HG03439 (cell line): ENCODE data around the gene DDX3Y.

Experiments
- ATAC-seq: cut with Tn5 transposase; IDR thresholded peaks from one replicate; pipeline ENCODE4 v1.9.1; 2021; ENCODE audit warnings: mild to moderate bottlenecking, moderate library complexity; ENCODE audit not compliant: unreplicated experiment

DDX3Y gene

GRCh38 chrY:12904618-12905516, at the start of gene DDX3Y:
Gene DDX3Y, plus strand, starts transcription at chrY:12904868. Its CDS starts 69 bp downstream, at chrY:12904937.
- peak; percentile 96 for ATAC-seq

GRCh38 chrY:12855791-12856275, 48.8 kb upstream of the DDX3Y start:
- no peak for ATAC-seq

DNA sequence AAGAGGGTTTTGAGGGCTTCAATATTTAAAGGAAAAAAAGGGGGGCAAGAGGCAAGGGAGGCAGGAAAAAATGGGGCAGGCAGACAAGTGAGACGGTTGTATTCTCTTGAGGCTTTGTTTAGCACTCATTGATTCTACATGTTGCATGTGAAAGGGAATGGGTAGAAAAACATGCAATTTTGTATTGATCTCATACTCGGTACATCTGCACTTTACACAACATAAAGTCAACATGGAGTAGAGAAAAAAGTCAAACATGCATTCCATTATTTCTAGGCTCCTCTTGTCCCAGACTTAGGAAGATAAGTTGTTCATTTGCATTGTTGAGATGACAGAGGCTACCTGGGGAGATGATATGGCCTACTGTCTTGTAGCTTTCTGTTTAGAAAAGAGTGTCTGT, 36.7 kb upstream of the DDX3Y start:
- no peak for ATAC-seq

- ATAC-seq = no peak
These were observed 7.7 kb upstream of the DDX3Y start for GRCh38 chrY:12896973-12897372.

GRCh38 chrY:12898604-12899003, 6.1 kb upstream of the DDX3Y start:
- ATAC-seq = no peak

DNA sequence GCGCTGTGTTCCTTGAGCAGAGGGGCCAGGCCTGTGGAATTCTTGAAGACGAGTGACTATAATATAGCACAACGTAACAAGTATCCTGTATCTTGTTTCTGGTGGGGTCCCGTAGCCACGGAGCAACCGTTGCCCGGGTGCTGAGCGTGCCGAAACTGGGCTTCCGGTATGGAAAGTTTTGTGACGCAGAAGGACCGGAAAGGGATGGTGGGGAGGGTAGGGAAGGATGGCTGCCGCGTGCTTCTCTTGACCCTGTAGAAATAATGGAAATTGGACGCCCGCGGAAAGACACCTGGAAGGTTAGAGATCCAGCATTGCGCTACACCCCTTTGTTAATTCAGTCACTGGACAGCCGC, 827 bp downstream of the DDX3Y start:
- ATAC-seq = peak; percentile 43

- ATAC-seq = no peak
These were observed 1.2 kb downstream of the DDX3Y start for GRCh38 chrY:12905895-12906294.

- no peak for ATAC-seq
These were observed 8.9 kb downstream of the DDX3Y start for GRCh38 chrY:12913541-12913940.

DNA sequence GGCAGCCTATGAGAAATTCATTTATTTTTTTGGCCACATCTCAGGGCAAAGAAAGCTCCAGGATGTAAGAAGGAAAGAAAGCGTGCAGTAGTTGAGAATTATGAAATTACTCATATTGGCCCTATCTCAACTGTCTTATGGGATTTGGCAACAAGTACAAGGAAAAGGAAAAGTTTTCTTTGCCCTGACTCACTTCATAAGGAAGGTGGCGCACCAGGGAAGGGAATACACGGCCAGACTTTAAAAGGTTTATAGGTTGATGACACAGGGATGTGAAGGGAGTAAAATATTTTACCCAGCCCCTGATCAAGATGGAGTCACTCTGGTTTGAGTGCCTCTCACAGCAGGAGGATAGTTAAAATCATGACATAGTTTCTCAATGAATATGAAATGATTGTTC, 23.4 kb downstream of the DDX3Y start:
- no peak for ATAC-seq

DNA sequence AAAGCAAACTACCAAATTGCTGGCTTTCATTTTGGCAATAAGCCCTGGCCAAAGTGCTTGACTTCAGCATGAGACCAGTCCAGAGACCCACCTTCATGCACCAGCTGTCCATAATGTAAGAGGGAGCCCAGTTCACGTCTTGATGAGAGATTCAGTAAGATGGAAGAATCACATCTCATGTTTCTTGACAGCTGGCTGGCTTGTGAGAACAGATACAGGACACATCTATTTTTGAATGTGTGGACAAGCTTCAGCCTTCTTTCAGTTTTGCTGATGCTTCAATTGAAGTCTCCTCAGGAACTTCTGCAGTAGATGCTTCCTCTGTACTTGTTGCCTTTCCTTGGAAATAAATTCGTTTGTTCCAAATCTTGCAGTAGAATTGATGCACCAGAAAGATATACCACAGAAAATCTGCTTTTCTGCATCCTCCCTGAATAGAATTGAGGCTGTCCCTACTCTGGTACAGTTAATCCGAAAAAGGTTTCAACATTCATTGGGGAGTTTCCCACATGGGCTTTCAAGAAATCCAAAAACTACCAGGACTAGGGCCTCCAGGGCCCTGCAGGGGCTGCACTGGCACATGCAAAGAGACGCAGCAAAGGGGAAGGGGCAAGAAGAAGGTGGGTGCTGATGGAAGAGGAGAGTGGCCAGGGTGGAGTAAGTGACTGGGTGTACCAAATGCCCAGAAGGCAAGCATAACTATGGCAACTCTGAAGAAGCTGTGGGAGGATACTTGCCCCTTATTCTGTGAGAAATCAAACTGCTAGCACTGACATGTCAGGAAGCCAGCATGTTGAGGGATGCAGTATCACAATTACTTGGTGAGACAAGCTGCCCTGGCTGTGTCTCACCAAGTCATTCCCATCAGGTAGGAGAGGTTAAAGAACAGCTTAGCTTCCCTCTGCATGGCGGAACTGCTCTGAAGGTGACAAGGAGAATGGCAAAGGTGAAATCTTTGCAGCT, 37.3 kb downstream of the DDX3Y start:
- no peak for ATAC-seq
